GM12864 (cell line): ENCODE measurements around the gene BICD2.

Experiments
- DNase-seq: peaks from one replicate; pipeline ENCODE4 v3.0.0-alpha.2; 2011; ENCODE audit warnings: low read depth
- H3K4me3 ChIP-seq: 2 replicates; pipeline ENCODE4 v1.5.1; 2011; ENCODE audit warnings: mild to moderate bottlenecking, low read depth, low read length, control low read depth
- CTCF ChIP-seq: IDR thresholded peaks from 2 replicates; pipeline ENCODE4 v1.5.1; 2011; ENCODE audit warnings: low read depth, mild to moderate bottlenecking, moderate library complexity, low read length, control low read depth, inconsistent platforms; ENCODE audit errors: missing control alignments

The BICD2 gene

GRCh38 chr9:92754091-92754745 lies 10.4 kb downstream of the BICD2 start:
- H3K4me3 ChIP-seq = no peak overlapping the region
- no peak for TF ChIP-seq CTCF
- no peak for DNase-seq

GRCh38 chr9:92752812-92753404 lies 11.7 kb downstream of the BICD2 start:
- no peak for TF ChIP-seq CTCF
- no peak for DNase-seq
- no peak overlapping the region for H3K4me3 ChIP-seq

- DNase-seq = no peak
- no peak for TF ChIP-seq CTCF
- no peak overlapping the region for H3K4me3 ChIP-seq
These were observed 14.7 kb downstream of the BICD2 start for GRCh38 chr9:92749934-92750315.

GRCh38 chr9:92749071-92749933 lies 15.3 kb downstream of the BICD2 start:
- TF ChIP-seq CTCF = no peak
- no peak for DNase-seq
- H3K4me3 ChIP-seq = no peak overlapping the region

GRCh38 chr9:92748233-92748497 lies 16.5 kb downstream of the BICD2 start:
- no peak for DNase-seq

GRCh38 chr9:92747459-92748232 lies 17.0 kb downstream of the BICD2 start:
- no peak for DNase-seq

More at GRCh38 chr9:92748233-92748497, 16.5 kb downstream of the BICD2 start:
- no peak overlapping the region for H3K4me3 ChIP-seq
- TF ChIP-seq CTCF = no peak

More at GRCh38 chr9:92747459-92748232, 17.0 kb downstream of the BICD2 start:
- H3K4me3 ChIP-seq = no peak overlapping the region
- TF ChIP-seq CTCF = no peak
